HepG2 (cell line): ENCODE measurements around the gene UXS1. TPM values are rescaled to one million over a fixed set of nuclear protein-coding genes. Genes with fewer than 3 reads are reported as not detected.
A peak's percentile ranks its signal among the peaks of the same experiment; 100 is the strongest.
"Not testable (repeated sequence)": the region's sequence is repeated elsewhere in the genome, so short reads cannot be mapped to it uniquely, and the experiment has no call there.

Experiments
- ATAC-seq: fragments of 200-7000 bp; cut with Tn5 transposase; 3 replicates; pipeline ENCODE4 v1.9.1; 2020; ENCODE audit warnings: mild to moderate bottlenecking, moderate library complexity
- BruUV-seq: library from RNA; stranded (reverse); fragments of 400-500 nt; replicated peaks from 2 replicates; lab custom pipeline; 2021; lab: Mats Ljungman, UMichigan
- CTCF ChIA-PET: fragments of 300-600 bp; formaldehyde crosslinking; extraction: SDS; loops from one replicate; lab custom pipeline; 2021; ENCODE audit warnings: low total read pairs, inconsistent platforms, low intra/inter-chr PET ratio; lab: Yijun Ruan, JAX
- POLR2A ChIA-PET: fragments of 350-600 bp; sonication (Branson Sonifier 250); formaldehyde crosslinking; loops from one replicate; lab custom pipeline; 2020; ENCODE audit warnings: antibody characterized with exemption, inconsistent platforms; lab: Yijun Ruan, JAX
- DNase-seq: peaks from one replicate; pipeline ENCODE4 v3.0.0-alpha.2; 2015; ENCODE audit warnings: low spot score
- FAIRE-seq: peaks from 3 replicates; lab custom pipeline; 2011; peaks lifted over from hg19 to GRCh38; lab: Jason Lieb, UNC
- H2AFZ ChIP-seq: one replicate; pipeline ENCODE4 v1.6.1; 2011; ENCODE audit warnings: low read length, inconsistent platforms
- H3K27ac ChIP-seq: fragments of 300-600 bp; 3 replicates; pipeline ENCODE4 v1.8.0; 2011; ENCODE audit warnings: mixed run types, mild to moderate bottlenecking, mixed read lengths, low read length, inconsistent platforms; ENCODE audit not compliant: insufficient read depth; ENCODE audit errors: extremely low read length
- H3K27me3 ChIP-seq, 2 experiments: fragments of 200-600 bp in 1 of 2; 2 replicates in 1 of 2; 3 replicates in 1 of 2; pipeline versions ENCODE4 v1.6.0 to v1.8.0; 2011; ENCODE audit warnings: low read length in 2 of 2, mild to moderate bottlenecking in 2 of 2, moderate library complexity in 2 of 2, inconsistent platforms in 1 of 2; ENCODE audit not compliant: insufficient read depth in 2 of 2, control insufficient read depth in 1 of 2
- H3K36me3 ChIP-seq, 2 experiments: fragments of 200-600 bp in 1 of 2; replicated peaks in 1 of 2; 2 replicates in 1 of 2; 3 replicates in 1 of 2; pipeline versions ENCODE4 v1.5.1 to v1.8.0; 2011; ENCODE audit warnings: low read length in 2 of 2, inconsistent platforms in 1 of 2; ENCODE audit not compliant: insufficient read depth in 2 of 2, control insufficient read depth in 1 of 2
- H3K4me1 ChIP-seq: 2 replicates; pipeline ENCODE4 v1.5.1; 2012; ENCODE audit warnings: low read length, inconsistent platforms; ENCODE audit not compliant: insufficient read depth
- H3K4me2 ChIP-seq: 2 replicates; pipeline ENCODE4 v1.6.0; 2011; ENCODE audit warnings: low read depth, low read length, inconsistent platforms
- H3K4me3 ChIP-seq, 3 experiments: fragments of 200-600 bp in 1 of 3; sonication (generic), shearing (Covaris generic) in 1 of 3; replicated peaks in 1 of 3; 2 replicates each; pipeline ENCODE4 v1.5.1; 2011 to 2016; ENCODE audit warnings: low read length in 3 of 3, inconsistent platforms in 2 of 3, low read depth in 2 of 3, mild to moderate bottlenecking in 2 of 3, control low read depth in 1 of 3, mixed read lengths in 1 of 3; ENCODE audit not compliant: insufficient read depth in 1 of 3
- H3K79me2 ChIP-seq: one replicate; pipeline ENCODE4 v1.6.1; 2011; ENCODE audit warnings: low read length, inconsistent platforms; ENCODE audit not compliant: insufficient read depth
- H3K9ac ChIP-seq: 2 replicates; pipeline ENCODE4 v1.6.0; 2011; ENCODE audit warnings: mild to moderate bottlenecking, low read depth, low read length, inconsistent platforms; ENCODE audit not compliant: insufficient read depth
- H3K9me3 ChIP-seq: 2 replicates; pipeline ENCODE4 v1.5.1; 2012; ENCODE audit warnings: mild to moderate bottlenecking, low read length
- H4K20me1 ChIP-seq: 2 replicates; pipeline ENCODE4 v1.6.0; 2011; ENCODE audit warnings: inconsistent platforms, mild to moderate bottlenecking, low read length, moderate library complexity; ENCODE audit not compliant: insufficient read depth
- ARHGAP35 ChIP-seq: sonication (generic); formaldehyde crosslinking; IDR thresholded peaks from 2 replicates; pipeline ENCODE4 v1.9.0; 2022; ENCODE audit warnings: mild to moderate bottlenecking, inconsistent platforms, moderate library complexity, missing genetic modification reagents, borderline replicate concordance
- HDAC1 ChIP-seq: sonication (generic); formaldehyde crosslinking; IDR thresholded peaks from 2 replicates; pipeline ENCODE4 v1.5.1; 2020; ENCODE audit warnings: mild to moderate bottlenecking, missing genetic modification reagents
- PAXIP1 ChIP-seq: sonication (generic); formaldehyde crosslinking; conservative IDR thresholded peaks from 2 replicates; pipeline ENCODE4 v1.4.0; 2020; ENCODE audit warnings: mild to moderate bottlenecking, missing genetic modification reagents, moderate library complexity
- TCF7L2 ChIP-seq: IDR thresholded peaks from 2 replicates; pipeline ENCODE4 v1.6.1; 2011; ENCODE audit warnings: mild to moderate bottlenecking, low read depth, low read length, moderate library complexity
- ZNF296 ChIP-seq: sonication (generic); formaldehyde crosslinking; conservative IDR thresholded peaks from 2 replicates; pipeline ENCODE4 v1.5.0; 2020; ENCODE audit warnings: mild to moderate bottlenecking, missing genetic modification reagents
- ZNF326 ChIP-seq: sonication (generic); formaldehyde crosslinking; IDR thresholded peaks from 2 replicates; pipeline ENCODE4 v1.4.0; 2020; ENCODE audit warnings: missing genetic modification reagents, borderline replicate concordance
- ZNF563 ChIP-seq: sonication (generic); formaldehyde crosslinking; IDR thresholded peaks from 2 replicates; pipeline ENCODE4 v1.8.0; 2022; ENCODE audit warnings: mild to moderate bottlenecking, moderate library complexity, missing genetic modification reagents
- ZNF75D ChIP-seq: sonication (generic); formaldehyde crosslinking; IDR thresholded peaks from 2 replicates; pipeline ENCODE4 v1.8.1; 2023; ENCODE audit warnings: missing genetic modification reagents, mild to moderate bottlenecking, borderline replicate concordance
- ZNF816 ChIP-seq: sonication (generic); formaldehyde crosslinking; IDR thresholded peaks from 2 replicates; pipeline ENCODE4 v1.8.0; 2022; ENCODE audit warnings: missing genetic modification reagents, mild to moderate bottlenecking, borderline replicate concordance
- WGBS: methylation state at CpG from one replicate; pipeline ENCODE4 v1.1.6; 2017; ENCODE audit warnings: low lambda C conversion rate; 5-methylcytosine and 5-hydroxymethylcytosine counted together
- in situ Hi-C: cut with HindIII; loops from 2 replicates; pipeline ENCODE4 v1.10.0; 2017; ENCODE audit warnings: low pct_unique_long_range_greater_than_20kb; ENCODE audit not compliant: extremely low pct_ligation_motif_present
- intact Hi-C: fragments of 100-400 bp; cut with micrococcal nuclease; formaldehyde crosslinking; loops from one replicate; pipeline ENCODE4 v1.10.0; 2022; ENCODE audit not compliant: unreplicated experiment
- polyA plus RNA-seq, 8 experiments: library from polyadenylated mRNA; depleted of rRNA in 3 of 8; stranded (reverse) in 7 of 8; unstranded in 1 of 8; fragments of >200 nt; fragmentation: Illumina TruSeq in 4 of 8; extraction: Trizol in 4 of 8; gene quantifications; 2 replicates each; pipeline versions ENCODE4 v1.2.1 to v1.2.3, GENCODE V29; 2011 to 2016; ENCODE audit warnings: low read depth in 4 of 8, missing spikeins in 1 of 8, mixed read lengths in 1 of 8; ENCODE audit not compliant: insufficient read depth in 1 of 8
- total RNA-seq, 5 experiments: library from RNA; depleted of rRNA; stranded (reverse); fragments of >200 nt; fragmentation: Illumina TruSeq; extraction: Trizol; gene quantifications; 2 replicates each; pipeline ENCODE4 v1.2.3, GENCODE V29; 2016; ENCODE audit warnings: low read depth in 1 of 5

The UXS1 gene
- total and polyA plus RNA-seq, 2 of the 13 experiments (the other 11 are each of a cell fraction or from before 2014, with no cell fraction given) = 53.3 to 110 TPM

- POLR2A ChIA-PET, BruUV-seq, intact Hi-C loops, H4K20me1 ChIP-seq, FAIRE-seq, H3K9ac ChIP-seq, H3K4me2 ChIP-seq, H3K4me1 ChIP-seq, H3K27me3 ChIP-seq, H3K4me3 ChIP-seq, in situ Hi-C loops, ATAC-seq, H3K27ac ChIP-seq, H3K79me2 ChIP-seq, CTCF ChIA-PET, H2AFZ ChIP-seq, DNase-seq, H3K36me3 ChIP-seq: not testable (repeated sequence)
- WGBS = 51% methylated on average over 2 of the region's 2 CpGs
- peaks cover 29% of the 10 kb centered on the region for H3K9me3 ChIP-seq
These were observed 45.4 kb upstream of the UXS1 start for GRCh38 chr2:106239491-106239890.

- BruUV-seq, DNase-seq, H4K20me1 ChIP-seq, H3K27ac ChIP-seq, H3K4me3 ChIP-seq, POLR2A ChIA-PET, H2AFZ ChIP-seq, H3K79me2 ChIP-seq, in situ Hi-C loops, H3K36me3 ChIP-seq, H3K27me3 ChIP-seq, CTCF ChIA-PET, ATAC-seq, H3K9ac ChIP-seq, H3K4me2 ChIP-seq, intact Hi-C loops, H3K4me1 ChIP-seq, FAIRE-seq: not testable (repeated sequence)
- 6% methylated on average over 4 of the region's 4 CpGs for WGBS
- H3K9me3 ChIP-seq = peaks cover 31% of the 10 kb centered on the region
These were observed 41.3 kb upstream of the UXS1 start for GRCh38 chr2:106235392-106235791.

GRCh38 chr2:106233350-106233706 lies 39.2 kb upstream of the UXS1 start:
- intact Hi-C loops (no loop called here), in situ Hi-C loops (no loop called here)
- ATAC-seq = peak; percentile 52
- peaks cover 31% of the 10 kb centered on the region for H3K9me3 ChIP-seq
- CTCF ChIA-PET = no interaction called here
- no peaks in the 10 kb centered on the region for H3K4me1 ChIP-seq
- no peak overlapping the region for H3K27ac ChIP-seq
- H3K9ac ChIP-seq = no peak overlapping the region
- H3K36me3 ChIP-seq = no peaks in the 10 kb centered on the region
- DNase-seq = no peak
- no peak overlapping the region for H3K4me2 ChIP-seq
- 4% methylated on average over 2 of the region's 2 CpGs for WGBS
- POLR2A ChIA-PET = no interaction called here
- no peak for FAIRE-seq
- H3K4me3 ChIP-seq = no peak overlapping the region
- H4K20me1 ChIP-seq = no peaks in the 10 kb centered on the region
- no TSS peak for BruUV-seq
- H2AFZ ChIP-seq = no peak overlapping the region
- H3K79me2 ChIP-seq = no peaks in the 10 kb centered on the region
- no peaks in the 10 kb centered on the region for H3K27me3 ChIP-seq
- TF ChIP-seq ZNF296 (CRISPR knock-in tag) (no peak), ZNF75D (no peak), PAXIP1 (CRISPR knock-in tag) (no peak), TCF7L2 (no peak), HDAC1 (no peak), ARHGAP35 (CRISPR knock-in tag) (no peak), ZNF326 (no peak), ZNF816 (CRISPR knock-in tag) (no peak), ZNF563 (CRISPR knock-in tag) (no peak)
